SK-N-SH treated with all-trans-retinoic acid at 6 μM for 48 hours (cell line): ENCODE measurements around the gene CLEC14A.

ENCODE experiments used
- ATAC-seq: fragments of 200-7000 bp; cut with Tn5 transposase; 3 replicates; pipeline ENCODE4 v1.9.1; 2020; ENCODE audit warnings: mild to moderate bottlenecking, moderate library complexity
- ARNTL ChIP-seq: fragments of 450-650 bp; formaldehyde crosslinking; IDR thresholded peaks from 2 replicates; pipeline ENCODE4 v1.5.0; 2020; ENCODE audit warnings: low read depth, mild to moderate bottlenecking, moderate library complexity, borderline replicate concordance
- BACH2 ChIP-seq: fragments of 250-450 bp; sonication (Bioruptor Pico); IDR thresholded peaks from 2 replicates; pipeline ENCODE4 v1.9.0; 2021; ENCODE audit warnings: mild to moderate bottlenecking, borderline replicate concordance
- CSDC2 ChIP-seq: fragments of 250-450 bp; sonication (Bioruptor Pico); IDR thresholded peaks from 2 replicates; pipeline ENCODE4 v1.5.0; 2020; ENCODE audit warnings: mild to moderate bottlenecking, moderate library complexity
- ESRRG ChIP-seq: fragments of 250-450 bp; sonication (Bioruptor Pico); IDR thresholded peaks from 2 replicates; pipeline ENCODE4 v1.6.1; 2021; ENCODE audit warnings: mild to moderate bottlenecking
- GLIS3 ChIP-seq: fragments of 250-450 bp; sonication (Bioruptor Pico); IDR thresholded peaks from 2 replicates; pipeline ENCODE4 v1.5.0; 2020; ENCODE audit warnings: mild to moderate bottlenecking, moderate library complexity
- ISL1 ChIP-seq: fragments of 250-450 bp; sonication (Bioruptor Pico); IDR thresholded peaks from 2 replicates; pipeline ENCODE4 v2.1.2; 2022; ENCODE audit warnings: mild to moderate bottlenecking, moderate library complexity
- OSR1 ChIP-seq: fragments of 250-450 bp; sonication (Bioruptor Pico); IDR thresholded peaks from 2 replicates; pipeline ENCODE4 v1.8.0; 2022; ENCODE audit warnings: moderate library complexity, mild to moderate bottlenecking, inconsistent platforms
- PATZ1 ChIP-seq: fragments of 250-450 bp; sonication (Bioruptor Pico); IDR thresholded peaks from 2 replicates; pipeline ENCODE4 v1.8.0; 2020; ENCODE audit warnings: mild to moderate bottlenecking, moderate library complexity, borderline replicate concordance
- POU6F1 ChIP-seq: fragments of 250-450 bp; sonication (Bioruptor Pico); IDR thresholded peaks from 2 replicates; pipeline ENCODE4 v1.8.0; 2021; ENCODE audit warnings: low read depth, mild to moderate bottlenecking, moderate library complexity, borderline replicate concordance
- PPARA ChIP-seq: fragments of 250-450 bp; sonication (Bioruptor Pico); IDR thresholded peaks from 2 replicates; pipeline ENCODE4 v1.5.0; 2020; ENCODE audit warnings: mild to moderate bottlenecking, borderline replicate concordance
- RARB ChIP-seq: fragments of 250-450 bp; sonication (Bioruptor Pico); IDR thresholded peaks from 2 replicates; pipeline ENCODE4 v1.8.0; 2021; ENCODE audit warnings: mild to moderate bottlenecking, moderate library complexity
- SNAI2 ChIP-seq: fragments of 250-450 bp; sonication (Bioruptor Pico); IDR thresholded peaks from 2 replicates; pipeline ENCODE4 v1.5.0; 2020; ENCODE audit warnings: mild to moderate bottlenecking, moderate library complexity
- TCF4 ChIP-seq: fragments of 250-450 bp; sonication (Bioruptor Pico); IDR thresholded peaks from 2 replicates; pipeline ENCODE4 v1.8.0; 2021; ENCODE audit warnings: mild to moderate bottlenecking, moderate library complexity, borderline replicate concordance
- TOX ChIP-seq: fragments of 250-450 bp; sonication (Bioruptor Pico); IDR thresholded peaks from 2 replicates; pipeline ENCODE4 v1.8.0; 2021; ENCODE audit warnings: mild to moderate bottlenecking, moderate library complexity, borderline replicate concordance
- TSHZ2 ChIP-seq: fragments of 250-450 bp; sonication (Bioruptor Pico); IDR thresholded peaks from 2 replicates; pipeline ENCODE4 v1.5.0; 2020; ENCODE audit warnings: mild to moderate bottlenecking, moderate library complexity
- ZC3H10 ChIP-seq: fragments of 250-450 bp; sonication (Bioruptor Pico); IDR thresholded peaks from 2 replicates; pipeline ENCODE4 v1.5.1; 2021; ENCODE audit warnings: mild to moderate bottlenecking, moderate library complexity
- ZFP3 ChIP-seq: fragments of 250-450 bp; sonication (Bioruptor Pico); IDR thresholded peaks from 2 replicates; pipeline ENCODE4 v1.5.0; 2020; ENCODE audit warnings: mild to moderate bottlenecking, moderate library complexity
- ZNF565 ChIP-seq: fragments of 450-650 bp; formaldehyde crosslinking; conservative IDR thresholded peaks from 2 replicates; pipeline ENCODE4 v1.5.0; 2020; ENCODE audit warnings: low read depth, mild to moderate bottlenecking, moderate library complexity
- ZNF70 ChIP-seq: fragments of 450-650 bp; formaldehyde crosslinking; IDR thresholded peaks from 2 replicates; pipeline ENCODE4 v1.5.0; 2020; ENCODE audit warnings: mild to moderate bottlenecking, moderate library complexity
- ZNF8 ChIP-seq: fragments of 450-650 bp; formaldehyde crosslinking; IDR thresholded peaks from 2 replicates; pipeline ENCODE4 v1.5.0; 2020; ENCODE audit warnings: mild to moderate bottlenecking, moderate library complexity
- TF ChIP-seq, protein P1 (sequence below): fragments of 250-450 bp; sonication (Bioruptor Pico); IDR thresholded peaks from 2 replicates; pipeline ENCODE4 v1.5.1; 2021; ENCODE audit warnings: mild to moderate bottlenecking, moderate library complexity
- TF ChIP-seq, protein P2 (sequence below): fragments of 250-450 bp; sonication (Bioruptor Pico); IDR thresholded peaks from 2 replicates; pipeline ENCODE4 v1.5.1; 2020; ENCODE audit warnings: low read depth, mild to moderate bottlenecking, moderate library complexity

Gene CLEC14A

GRCh38 chr14:38256533-38256840 is 594 bp upstream of the CLEC14A start:
- ATAC-seq: peak; percentile 44; the same call in 2 of the 3 replicates
- TF ChIP-seq ESRRG: no peak
- TF ChIP-seq CSDC2 (CRISPR knock-in tag): no peak
- TF ChIP-seq ZNF70: no peak
- no peak for TF ChIP-seq ZNF565
- TF ChIP-seq GLIS3 (CRISPR knock-in tag): no peak
- no peak for TF ChIP-seq SNAI2 (CRISPR knock-in tag)
- TF ChIP-seq TCF4 (CRISPR knock-in tag): no peak
- TF ChIP-seq OSR1: no peak
- no peak for TF ChIP-seq TSHZ2
- TF ChIP-seq BACH2: no peak
- TF ChIP-seq ARNTL (CRISPR knock-in tag): no peak
- TF ChIP-seq, protein P1, sequence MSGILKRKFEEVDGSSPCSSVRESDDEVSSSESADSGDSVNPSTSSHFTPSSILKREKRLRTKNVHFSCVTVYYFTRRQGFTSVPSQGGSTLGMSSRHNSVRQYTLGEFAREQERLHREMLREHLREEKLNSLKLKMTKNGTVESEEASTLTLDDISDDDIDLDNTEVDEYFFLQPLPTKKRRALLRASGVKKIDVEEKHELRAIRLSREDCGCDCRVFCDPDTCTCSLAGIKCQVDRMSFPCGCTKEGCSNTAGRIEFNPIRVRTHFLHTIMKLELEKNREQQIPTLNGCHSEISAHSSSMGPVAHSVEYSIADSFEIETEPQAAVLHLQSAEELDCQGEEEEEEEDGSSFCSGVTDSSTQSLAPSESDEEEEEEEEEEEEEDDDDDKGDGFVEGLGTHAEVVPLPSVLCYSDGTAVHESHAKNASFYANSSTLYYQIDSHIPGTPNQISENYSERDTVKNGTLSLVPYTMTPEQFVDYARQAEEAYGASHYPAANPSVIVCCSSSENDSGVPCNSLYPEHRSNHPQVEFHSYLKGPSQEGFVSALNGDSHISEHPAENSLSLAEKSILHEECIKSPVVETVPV (CRISPR knock-in tag): no peak
- no peak for TF ChIP-seq RARB (CRISPR knock-in tag)

- peak; percentile 61 for ATAC-seq
- no peak for TF ChIP-seq ZNF70
- TF ChIP-seq, protein P1 (CRISPR knock-in tag): no peak
- TF ChIP-seq CSDC2 (CRISPR knock-in tag): no peak
- TF ChIP-seq ISL1 (CRISPR knock-in tag): no peak
- no peak for TF ChIP-seq TCF4 (CRISPR knock-in tag)
- no peak for TF ChIP-seq ESRRG
- no peak for TF ChIP-seq ARNTL (CRISPR knock-in tag)
- no peak for TF ChIP-seq ZNF8 (CRISPR knock-in tag)
- TF ChIP-seq GLIS3 (CRISPR knock-in tag): no peak
- TF ChIP-seq OSR1: no peak
- TF ChIP-seq PATZ1 (CRISPR knock-in tag): no peak
- TF ChIP-seq ZC3H10 (CRISPR knock-in tag): no peak
- TF ChIP-seq ZNF565: no peak
- TF ChIP-seq, protein P2, sequence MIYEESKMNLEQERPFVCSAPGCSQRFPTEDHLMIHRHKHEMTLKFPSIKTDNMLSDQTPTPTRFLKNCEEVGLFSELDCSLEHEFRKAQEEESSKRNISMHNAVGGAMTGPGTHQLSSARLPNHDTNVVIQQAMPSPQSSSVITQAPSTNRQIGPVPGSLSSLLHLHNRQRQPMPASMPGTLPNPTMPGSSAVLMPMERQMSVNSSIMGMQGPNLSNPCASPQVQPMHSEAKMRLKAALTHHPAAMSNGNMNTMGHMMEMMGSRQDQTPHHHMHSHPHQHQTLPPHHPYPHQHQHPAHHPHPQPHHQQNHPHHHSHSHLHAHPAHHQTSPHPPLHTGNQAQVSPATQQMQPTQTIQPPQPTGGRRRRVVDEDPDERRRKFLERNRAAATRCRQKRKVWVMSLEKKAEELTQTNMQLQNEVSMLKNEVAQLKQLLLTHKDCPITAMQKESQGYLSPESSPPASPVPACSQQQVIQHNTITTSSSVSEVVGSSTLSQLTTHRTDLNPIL (CRISPR knock-in tag): no peak
- no peak for TF ChIP-seq PPARA
- no peak for TF ChIP-seq TOX (CRISPR knock-in tag)
- no peak for TF ChIP-seq POU6F1 (CRISPR knock-in tag)
- TF ChIP-seq TSHZ2: no peak
- TF ChIP-seq ZFP3 (CRISPR knock-in tag): no peak
- no peak for TF ChIP-seq RARB (CRISPR knock-in tag)
- TF ChIP-seq, all 23 proteins: peak for 0
Observed at GRCh38 chr14:38255408-38255672, 553 bp downstream of the CLEC14A start.
